Gastroesophageal sphincter (tissue), 4 donors: ENCODE results near the gene AKAP6. TPM values are rescaled to one million over a fixed set of nuclear protein-coding genes. Genes with fewer than 3 reads are reported as not detected.
A peak's percentile ranks its signal among the peaks of the same experiment; 100 is the strongest.

Source experiments
- ATAC-seq: fragments of 150-250 bp; one replicate; pipeline ENCODE4 v1.9.1; 2016; ENCODE audit warnings: mild to moderate bottlenecking, moderate library complexity
- H3K27ac ChIP-seq, 4 donors: fragments of 200-600 bp; sonication (generic) in 3 of 4; 1 replicate in 3 of 4; 2 replicates in 1 of 4; pipeline ENCODE4 v1.5.1; 2016 to 2019
- H3K27me3 ChIP-seq: fragments of 200-600 bp; sonication (generic); one replicate; pipeline ENCODE4 v1.5.1; 2019
- H3K36me3 ChIP-seq, 2 donors: fragments of 200-600 bp; sonication (generic); one replicate each; pipeline ENCODE4 v1.5.1; 2019; ENCODE audit warnings: control low read depth in 1 of 2
- H3K4me1 ChIP-seq, 3 donors: fragments of 200-600 bp; sonication (generic); 1 replicate in 2 of 3; 2 replicates in 1 of 3; pipeline ENCODE4 v1.5.1; 2016 to 2019; ENCODE audit warnings: control low read depth in 2 of 3
- H3K4me3 ChIP-seq, 2 donors: fragments of 200-600 bp; sonication (generic); one replicate each; pipeline ENCODE4 v1.5.1; 2019; ENCODE audit warnings: mild to moderate bottlenecking in 1 of 2, moderate library complexity in 1 of 2
- H3K9me3 ChIP-seq, 3 donors: fragments of 200-600 bp; sonication (generic); one replicate each; pipeline ENCODE4 v1.5.1; 2017 to 2019; ENCODE audit warnings: control low read depth in 2 of 3
- EP300 ChIP-seq: sonication (generic); formaldehyde crosslinking; IDR thresholded peaks from one replicate; pipeline ENCODE4 v1.6.1; 2017; ENCODE audit warnings: antibody characterized with exemption, mild to moderate bottlenecking
- POLR2A ChIP-seq, 2 donors: fragments of 450-650 bp; IDR thresholded peaks; one replicate each; pipeline ENCODE4 v1.6.1; 2017; ENCODE audit warnings: antibody characterized with exemption in 2 of 2, mild to moderate bottlenecking in 2 of 2, moderate library complexity in 1 of 2
- POLR2AphosphoS5 ChIP-seq: sonication (generic); formaldehyde crosslinking; IDR thresholded peaks from one replicate; pipeline ENCODE4 v1.6.1; 2017; ENCODE audit warnings: antibody characterized with exemption
- WGBS, 2 donors: methylation state at CpG; one replicate each; pipeline ENCODE4 v1.1.5; 2018; ENCODE audit warnings: low coverage in 1 of 2; 5-methylcytosine and 5-hydroxymethylcytosine counted together
- total RNA-seq, 4 donors: library from RNA; depleted of rRNA; stranded (reverse); fragments of >200 nt; gene quantifications; one replicate each; pipeline ENCODE4 v1.1.0, GENCODE V29; 2016
- TF ChIP-seq, protein P1 (sequence below), 4 experiments: fragments of 200-600 bp in 2 of 4; fragments of 450-650 bp in 2 of 4; sonication (generic) in 1 of 4; IDR thresholded peaks; one replicate each; pipeline ENCODE4 v1.5.1; 2017 to 2019; ENCODE audit warnings: antibody characterized with exemption in 4 of 4, mild to moderate bottlenecking in 2 of 4, moderate library complexity in 2 of 4

The AKAP6 gene
- total RNA-seq, 4 donors from 2014 or later = 33.1 to 65.4 (median 45.0) TPM

- Histone ChIP-seq H3K27me3 (no peaks in the 10 kb centered on the region), H3K9me3 (no peaks in the 10 kb centered on the region), H3K4me1 (peaks cover 5 to 58% (median 20%) of the 10 kb centered on the region in 3 donors), H3K4me3 (no peak overlapping the region), H3K36me3 (no peaks in the 10 kb centered on the region), H3K27ac (peak overlapping the region in 1 of 4 donors; percentile 86)
- 55 to 80% methylated on average over 2 of the region's 2 CpGs for WGBS, 2 donors
- no peak for ATAC-seq
- no peak for TF ChIP-seq POLR2A (IDR thresholded peaks at IDR 0.05)
- TF ChIP-seq EP300 = no peak
- TF ChIP-seq, protein P1, sequence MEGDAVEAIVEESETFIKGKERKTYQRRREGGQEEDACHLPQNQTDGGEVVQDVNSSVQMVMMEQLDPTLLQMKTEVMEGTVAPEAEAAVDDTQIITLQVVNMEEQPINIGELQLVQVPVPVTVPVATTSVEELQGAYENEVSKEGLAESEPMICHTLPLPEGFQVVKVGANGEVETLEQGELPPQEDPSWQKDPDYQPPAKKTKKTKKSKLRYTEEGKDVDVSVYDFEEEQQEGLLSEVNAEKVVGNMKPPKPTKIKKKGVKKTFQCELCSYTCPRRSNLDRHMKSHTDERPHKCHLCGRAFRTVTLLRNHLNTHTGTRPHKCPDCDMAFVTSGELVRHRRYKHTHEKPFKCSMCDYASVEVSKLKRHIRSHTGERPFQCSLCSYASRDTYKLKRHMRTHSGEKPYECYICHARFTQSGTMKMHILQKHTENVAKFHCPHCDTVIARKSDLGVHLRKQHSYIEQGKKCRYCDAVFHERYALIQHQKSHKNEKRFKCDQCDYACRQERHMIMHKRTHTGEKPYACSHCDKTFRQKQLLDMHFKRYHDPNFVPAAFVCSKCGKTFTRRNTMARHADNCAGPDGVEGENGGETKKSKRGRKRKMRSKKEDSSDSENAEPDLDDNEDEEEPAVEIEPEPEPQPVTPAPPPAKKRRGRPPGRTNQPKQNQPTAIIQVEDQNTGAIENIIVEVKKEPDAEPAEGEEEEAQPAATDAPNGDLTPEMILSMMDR (IDR thresholded peaks at IDR 0.05) = no peak
- TF ChIP-seq POLR2AphosphoS5 = no peak
These were observed 369.7 kb downstream of the AKAP6 start for GRCh38 chr14:32698831-32699230.

DNA sequence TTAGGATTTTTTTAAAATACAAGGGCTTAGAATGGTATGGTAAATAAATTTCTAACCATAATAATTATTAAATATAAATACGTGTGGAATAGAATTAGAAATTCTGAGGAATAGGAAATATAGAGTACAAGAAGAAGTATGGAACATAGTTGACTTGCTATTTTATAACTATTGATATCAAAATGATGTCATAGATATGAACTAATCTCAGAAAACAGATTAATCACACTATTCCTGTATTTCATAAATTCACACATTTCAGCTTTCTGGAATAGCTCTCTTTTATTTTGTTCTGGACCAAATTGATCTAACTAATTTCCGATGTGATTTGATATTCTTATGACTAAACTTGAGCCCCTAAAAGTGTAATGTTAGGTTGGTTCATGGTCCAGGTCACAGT is 372.4 kb downstream of the AKAP6 start:
- H3K27ac ChIP-seq = peak overlapping the region; percentile 65 to 92 (median 86)
- H3K4me3 ChIP-seq = no peak overlapping the region
- 88 to 89% methylated on average over 2 of the region's 2 CpGs for WGBS, 2 donors
- peaks cover 5 to 77% (median 22%) of the 10 kb centered on the region in 3 donors for H3K4me1 ChIP-seq
- H3K36me3 ChIP-seq = no peaks in the 10 kb centered on the region
- no peaks in the 10 kb centered on the region for H3K27me3 ChIP-seq
- H3K9me3 ChIP-seq = no peaks in the 10 kb centered on the region
- TF ChIP-seq POLR2A (IDR thresholded peaks at IDR 0.05) (no peak), POLR2AphosphoS5 (no peak), EP300 (no peak)
- TF ChIP-seq, protein P1 (IDR thresholded peaks at IDR 0.05) = no peak
- no peak for ATAC-seq

GRCh38 chr14:32702088-32702487 is 373.0 kb downstream of the AKAP6 start:
- peak overlapping the region; percentile 65 to 92 (median 86) for H3K27ac ChIP-seq
- H3K4me1 ChIP-seq = peaks cover 5 to 83% (median 22%) of the 10 kb centered on the region in 3 donors
- no peaks in the 10 kb centered on the region for H3K36me3 ChIP-seq
- H3K9me3 ChIP-seq = no peaks in the 10 kb centered on the region
- H3K4me3 ChIP-seq = no peak overlapping the region
- H3K27me3 ChIP-seq = no peaks in the 10 kb centered on the region
- no peak for ATAC-seq
- TF ChIP-seq POLR2A (IDR thresholded peaks at IDR 0.05) (no peak), POLR2AphosphoS5 (no peak), EP300 (no peak)
- TF ChIP-seq, protein P1 (IDR thresholded peaks at IDR 0.05) = no peak

- WGBS, 2 donors = 5 to 14% methylated on average over 7 to 8 of the region's 8 CpGs
- TF ChIP-seq, protein P1 (IDR thresholded peaks at IDR 0.05) = no peak
- peak; percentile 65 for TF ChIP-seq POLR2AphosphoS5
- H3K27ac ChIP-seq = peak overlapping the region; percentile 84 to 92 (median 86)
- H3K36me3 ChIP-seq = no peaks in the 10 kb centered on the region
- ATAC-seq = peak; percentile 63
- H3K4me3 ChIP-seq = no peak overlapping the region
- H3K4me1 ChIP-seq = peaks cover 5 to 85% (median 22%) of the 10 kb centered on the region in 3 donors
- H3K9me3 ChIP-seq = no peaks in the 10 kb centered on the region
- no peaks in the 10 kb centered on the region for H3K27me3 ChIP-seq
These were observed 373.5 kb downstream of the AKAP6 start for GRCh38 chr14:32702562-32702961.

- Histone ChIP-seq H3K4me3 (peak overlapping the region; percentile 3 to 24), H3K27me3 (no peaks in the 10 kb centered on the region), H3K27ac (peak overlapping the region; percentile 84 to 92 (median 86)), H3K36me3 (no peaks in the 10 kb centered on the region), H3K9me3 (no peaks in the 10 kb centered on the region), H3K4me1 (peaks cover 7 to 84% (median 22%) of the 10 kb centered on the region in 3 donors)
- TF ChIP-seq EP300 (no peak), POLR2AphosphoS5 (peak; percentile 80)
- TF ChIP-seq, protein P1 (IDR thresholded peaks at IDR 0.05) = peak in 1 of 4 experiments; percentile 28
- peak; percentile 84 for ATAC-seq
- 0 to 8% methylated on average over 4 of the region's 4 CpGs for WGBS, 2 donors
These were observed 374.1 kb downstream of the AKAP6 start for GRCh38 chr14:32703183-32703621.
